HG03457 (cell line): Measurements from ENCODE around the gene C11orf21.

ENCODE experiments used
- ATAC-seq: cut with Tn5 transposase; IDR thresholded peaks from one replicate; pipeline ENCODE4 v1.9.1; 2021; ENCODE audit warnings: moderate number of reproducible peaks; ENCODE audit not compliant: unreplicated experiment

The C11orf21 gene

GRCh38 chr11:2309251-2310072 lies 7.7 kb upstream of the C11orf21 start:
- ATAC-seq, result no peak

- no peak for ATAC-seq
These were observed 7.0 kb upstream of the C11orf21 start for GRCh38 chr11:2308713-2309112.

GRCh38 chr11:2307501-2308331 lies 6.0 kb upstream of the C11orf21 start:
- no peak for ATAC-seq

- ATAC-seq, result no peak
These were observed 5.3 kb upstream of the C11orf21 start for GRCh38 chr11:2306877-2307500.

- no peak for ATAC-seq
These were observed 4.7 kb upstream of the C11orf21 start for GRCh38 chr11:2306452-2306823.

GRCh38 chr11:2305788-2306451 lies 4.2 kb upstream of the C11orf21 start:
- no peak for ATAC-seq

GRCh38 chr11:2305140-2305778 lies 3.5 kb upstream of the C11orf21 start:
- no peak for ATAC-seq

- ATAC-seq, result no peak
These were observed 2.9 kb upstream of the C11orf21 start for GRCh38 chr11:2304506-2305139.

- ATAC-seq, result no peak
These were observed 2.1 kb upstream of the C11orf21 start for GRCh38 chr11:2303627-2304505.

- ATAC-seq, result no peak
These were observed 1.3 kb upstream of the C11orf21 start for GRCh38 chr11:2302896-2303626.

- ATAC-seq, result no peak
These were observed 683 bp upstream of the C11orf21 start for GRCh38 chr11:2302306-2302895.

GRCh38 chr11:2300936-2301630 lies 635 bp downstream of the C11orf21 start:
- ATAC-seq, result no peak

GRCh38 chr11:2300290-2300935 lies 1.3 kb downstream of the C11orf21 start:
- ATAC-seq, result no peak

- no peak for ATAC-seq
These were observed 1.9 kb downstream of the C11orf21 start for GRCh38 chr11:2299773-2300172.

- no peak for ATAC-seq
These were observed 2.6 kb downstream of the C11orf21 start for GRCh38 chr11:2298795-2299761.
